ENCODE data around the gene DCANP1.
"Not testable (repeated sequence)": the region's sequence is repeated elsewhere in the genome, so short reads cannot be mapped to it uniquely, and the experiment has no call there.

Gene DCANP1, protein sequence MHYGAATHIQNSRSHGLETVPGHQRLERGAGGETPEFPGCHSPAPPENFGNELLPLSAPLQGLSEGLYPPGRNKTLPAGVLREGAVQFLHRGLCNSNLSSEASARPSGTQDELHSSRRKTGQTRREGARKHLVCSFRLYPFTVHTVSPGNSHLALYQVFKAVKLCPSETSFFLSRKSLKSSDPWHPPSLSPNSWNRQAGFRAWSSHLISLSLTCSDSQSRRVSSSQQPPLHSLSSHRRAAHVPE

GRCh38 chr5:135447298-135447929 is at the start of gene DCANP1:
Gene DCANP1, minus strand, starts transcription at chr5:135447348. Its CDS starts 240 bp downstream, at chr5:135447108.
- TF ChIP-seq CTCF (conservative IDR thresholded peaks at IDR 0.05; ENCODE audit: control insufficient read depth, insufficient read depth, low read depth, low read length) = no peak
- H3K4me3 ChIP-seq (ENCODE audit: control insufficient read depth, low read depth, low read length) = no peak within 1 kb of the TSS
- DNase-seq (ENCODE audit: low read depth) = no peak

- not testable (repeated sequence) for H3K4me3 ChIP-seq (ENCODE audit: control insufficient read depth, low read depth, low read length); DNase-seq (ENCODE audit: low read depth)
Observed at GRCh38 chr5:135495531-135495930, 48.4 kb upstream of the DCANP1 start.

- TF ChIP-seq CTCF (conservative IDR thresholded peaks at IDR 0.05; ENCODE audit: control insufficient read depth, insufficient read depth, low read depth, low read length) = no peak
- H3K4me3 ChIP-seq (ENCODE audit: control insufficient read depth, low read depth, low read length) = no peak overlapping the region
- no peak for DNase-seq (ENCODE audit: low read depth)
Observed at GRCh38 chr5:135494196-135494595, 47.0 kb upstream of the DCANP1 start.

GRCh38 chr5:135493406-135494180 is 46.4 kb upstream of the DCANP1 start:
- DNase-seq (ENCODE audit: low read depth) = peak; percentile 92
- TF ChIP-seq CTCF (conservative IDR thresholded peaks at IDR 0.05; ENCODE audit: control insufficient read depth, insufficient read depth, low read depth, low read length) = no peak
- no peak overlapping the region for H3K4me3 ChIP-seq (ENCODE audit: control insufficient read depth, low read depth, low read length)

- no peak for DNase-seq (ENCODE audit: low read depth)
- no peak for TF ChIP-seq CTCF (conservative IDR thresholded peaks at IDR 0.05; ENCODE audit: control insufficient read depth, insufficient read depth, low read depth, low read length)
Observed at GRCh38 chr5:135492319-135492626, 45.1 kb upstream of the DCANP1 start.

DNA sequence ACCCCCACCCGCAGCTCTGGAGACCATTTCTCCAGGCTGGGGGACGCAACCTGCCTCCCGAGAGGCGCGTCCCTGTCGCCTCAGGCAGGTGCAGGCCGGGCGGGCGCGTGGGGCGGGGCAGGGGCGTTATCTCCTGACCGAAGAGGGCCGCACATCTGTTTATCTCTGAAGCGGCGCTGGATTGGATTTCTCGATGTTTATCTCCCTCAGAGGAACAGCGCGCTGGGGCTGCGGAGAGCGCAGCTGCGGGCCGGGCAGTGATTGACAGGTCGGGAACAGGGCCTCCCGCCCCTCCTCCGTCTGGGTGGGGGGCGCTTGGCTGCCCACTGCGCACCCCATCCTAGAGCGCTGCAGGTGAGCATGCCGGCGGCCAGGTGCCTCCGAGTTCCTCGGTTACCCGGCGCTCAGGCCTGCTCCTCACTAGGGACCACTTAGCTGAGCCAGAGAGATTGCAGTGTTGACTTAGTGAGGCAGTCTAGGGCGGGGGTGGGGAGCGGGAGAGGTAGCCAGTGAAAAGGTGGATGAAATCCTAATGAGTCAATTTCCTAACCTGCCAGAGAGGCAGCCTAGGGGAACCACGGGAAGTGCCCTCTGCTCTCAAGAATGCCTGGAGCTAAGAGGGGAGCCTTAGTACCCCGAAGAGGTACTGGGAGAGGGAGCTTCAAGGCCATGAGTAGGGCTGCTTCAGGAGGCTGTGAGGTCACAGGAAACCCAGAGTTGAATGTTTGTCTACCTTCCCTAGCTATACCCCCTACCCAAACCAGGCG is 44.6 kb upstream of the DCANP1 start:
- DNase-seq (ENCODE audit: low read depth) = no peak
- no peak for TF ChIP-seq CTCF (conservative IDR thresholded peaks at IDR 0.05; ENCODE audit: control insufficient read depth, insufficient read depth, low read depth, low read length)
- H3K4me3 ChIP-seq (ENCODE audit: control insufficient read depth, low read depth, low read length) = no peak overlapping the region

More at GRCh38 chr5:135492319-135492626, 45.1 kb upstream of the DCANP1 start:
- no peak overlapping the region for H3K4me3 ChIP-seq (ENCODE audit: control insufficient read depth, low read depth, low read length)
